ENCODE results near the gene CREB3L2. TPM values are rescaled to one million over a fixed set of nuclear protein-coding genes. Genes with fewer than 3 reads are reported as not detected.

Gene CREB3L2
- polyA plus RNA-seq, 2 of the 4 experiments (the other 2 are of a cell fraction): 16.3 to 32.2 TPM

GRCh38 chr7:137850571-137850970 lies 151.3 kb downstream of the CREB3L2 start (continued):
- no peak for TF ChIP-seq NR3C1 (IDR thresholded peaks at IDR 0.05)
- no peak for TF ChIP-seq JUN (IDR thresholded peaks at IDR 0.05)

GRCh38 chr7:137848095-137848494 lies 153.8 kb downstream of the CREB3L2 start:
- TF ChIP-seq ATOH8 (CRISPR knock-in tag; IDR thresholded peaks at IDR 0.05; ENCODE audit: low read depth): no peak
- no peak for TF ChIP-seq EP300 (IDR thresholded peaks at IDR 0.05)
- TF ChIP-seq REST (IDR thresholded peaks at IDR 0.05): no peak
- no peak for TF ChIP-seq SMC3 (IDR thresholded peaks at IDR 0.05)
- no peak for TF ChIP-seq TP53 (CRISPR knock-in tag; IDR thresholded peaks at IDR 0.05)
- no peak for TF ChIP-seq EHMT2 (IDR thresholded peaks at IDR 0.05; ENCODE audit: low read depth)
- TF ChIP-seq RCOR1 (IDR thresholded peaks at IDR 0.05; ENCODE audit: low read depth, low read length): no peak
- H3K4me2 ChIP-seq: no peak overlapping the region
- ChIA-PET POLR2A (no interaction called here), CTCF (no interaction called here)
- no peak overlapping the region for H3K4me3 ChIP-seq
- ATAC-seq: peak in 1 of 2 experiments; percentile 19; a peak in 1 of 6 replicates
- DNase-seq (ENCODE audit: low read depth in 1 of 2, low spot score in 1 of 2): no peak
- H3K9me3 ChIP-seq: no peaks in the 10 kb centered on the region
- H3K27ac ChIP-seq: no peak overlapping the region
- H3K4me1 ChIP-seq: no peaks in the 10 kb centered on the region; the same call in 2 of the 3 replicates
- 73% methylated on average over 8 of the region's 8 CpGs for WGBS (ENCODE audit: missing lambda C conversion rate)
- no peak for FAIRE-seq

GRCh38 chr7:137847568-137848050 lies 154.3 kb downstream of the CREB3L2 start:
- Histone ChIP-seq H3K9me3 (no peaks in the 10 kb centered on the region), H3K4me2 (no peak overlapping the region; the same call in 2 of the 3 replicates), H3K4me3 (no peak overlapping the region), H3K4me1 (no peaks in the 10 kb centered on the region; the same call in 2 of the 3 replicates), H3K27ac (no peak overlapping the region)
- ChIA-PET POLR2A (no interaction called here), CTCF (no interaction called here)
- TF ChIP-seq MYC (IDR thresholded peaks at IDR 0.05; ENCODE audit: borderline replicate concordance, low read length) (no peak), MAX (IDR thresholded peaks at IDR 0.05) (no peak), NPAS2 (CRISPR knock-in tag; IDR thresholded peaks at IDR 0.05; ENCODE audit: borderline replicate concordance) (no peak), MAFK (IDR thresholded peaks at IDR 0.05; ENCODE audit: partially characterized antibody) (peak; percentile 32)
- ATAC-seq (no peak), FAIRE-seq (no peak), DNase-seq (ENCODE audit: low read depth in 1 of 2, low spot score in 1 of 2) (no peak)
- WGBS (ENCODE audit: missing lambda C conversion rate): 92% methylated on average over 18 of the region's 18 CpGs

GRCh38 chr7:137846827-137847567 lies 154.9 kb downstream of the CREB3L2 start, which contains the start of gene DGKI:
DGKI (minus strand) TSS chr7:137846974.
- DNase-seq (ENCODE audit: low read depth in 1 of 2, low spot score in 1 of 2): no peak
- peak within 1 kb of the TSS; percentile 51 for H3K4me3 ChIP-seq
- no peak for TF ChIP-seq RARB (CRISPR knock-in tag; IDR thresholded peaks at IDR 0.05)
- TF ChIP-seq MYC (IDR thresholded peaks at IDR 0.05; ENCODE audit: borderline replicate concordance, low read length): no peak
- no peak for TF ChIP-seq EHMT2 (IDR thresholded peaks at IDR 0.05; ENCODE audit: low read depth)
- TF ChIP-seq HES2 (IDR thresholded peaks at IDR 0.05): no peak
- TF ChIP-seq PHF8 (IDR thresholded peaks at IDR 0.05; ENCODE audit: borderline replicate concordance, low read depth): no peak
- no peak for TF ChIP-seq ESRRA (IDR thresholded peaks at IDR 0.05; ENCODE audit: borderline replicate concordance, low read length)
- no peak for TF ChIP-seq FOXS1 (CRISPR knock-in tag; IDR thresholded peaks at IDR 0.05)
- TF ChIP-seq ZNF302 (CRISPR knock-in tag; IDR thresholded peaks at IDR 0.05): no peak
- ATAC-seq: peak; percentile 30 to 59; a peak in 3 of 6 replicates
- H3K4me1 ChIP-seq: no peaks in the 10 kb centered on the region; the same call in 2 of the 3 replicates
- peak within 1 kb of the TSS in 1 of 2 experiments; percentile 66; a peak in 2 of 6 replicates for H3K27ac ChIP-seq
- ChIA-PET POLR2A (no interaction called here), CTCF (interaction anchor here (0.9 kb wide), 1 partner anchor 56 kb away, joined by 4 read pairs; no protein-coding TSS in a partner anchor)
- no peaks in the 10 kb centered on the region for H3K9me3 ChIP-seq
- H3K4me2 ChIP-seq: peak within 1 kb of the TSS; percentile 83
- no peak for FAIRE-seq
- 70% methylated on average over 32 of the region's 66 CpGs for WGBS (ENCODE audit: missing lambda C conversion rate)

All from A549 (cell line).